AG10803 (cell line): Measurements from ENCODE around the gene SLC1A4.

ENCODE experiments used
- DNase-seq: peaks from one replicate; pipeline ENCODE4 v3.0.0; 2010; ENCODE audit warnings: low read depth
- H3K4me3 ChIP-seq: 2 replicates; pipeline ENCODE4 v1.5.1; 2011; ENCODE audit warnings: mild to moderate bottlenecking, low read length, control low read depth
- TF ChIP-seq, protein P1 (sequence below): conservative IDR thresholded peaks from 2 replicates; pipeline ENCODE4 v1.5.1; 2011; ENCODE audit warnings: mild to moderate bottlenecking, low read length, control low read depth, inconsistent platforms

The SLC1A4 gene

GRCh38 chr2:64989126-64989981 is at the start of gene SLC1A4:
SLC1A4 (plus strand) TSS chr2:64989399; CDS start chr2:64989644, 245 bp downstream.
- H3K4me3 ChIP-seq = peak within 1 kb of the TSS; percentile 85
- peak; percentile 89 for DNase-seq
- TF ChIP-seq, protein P1, sequence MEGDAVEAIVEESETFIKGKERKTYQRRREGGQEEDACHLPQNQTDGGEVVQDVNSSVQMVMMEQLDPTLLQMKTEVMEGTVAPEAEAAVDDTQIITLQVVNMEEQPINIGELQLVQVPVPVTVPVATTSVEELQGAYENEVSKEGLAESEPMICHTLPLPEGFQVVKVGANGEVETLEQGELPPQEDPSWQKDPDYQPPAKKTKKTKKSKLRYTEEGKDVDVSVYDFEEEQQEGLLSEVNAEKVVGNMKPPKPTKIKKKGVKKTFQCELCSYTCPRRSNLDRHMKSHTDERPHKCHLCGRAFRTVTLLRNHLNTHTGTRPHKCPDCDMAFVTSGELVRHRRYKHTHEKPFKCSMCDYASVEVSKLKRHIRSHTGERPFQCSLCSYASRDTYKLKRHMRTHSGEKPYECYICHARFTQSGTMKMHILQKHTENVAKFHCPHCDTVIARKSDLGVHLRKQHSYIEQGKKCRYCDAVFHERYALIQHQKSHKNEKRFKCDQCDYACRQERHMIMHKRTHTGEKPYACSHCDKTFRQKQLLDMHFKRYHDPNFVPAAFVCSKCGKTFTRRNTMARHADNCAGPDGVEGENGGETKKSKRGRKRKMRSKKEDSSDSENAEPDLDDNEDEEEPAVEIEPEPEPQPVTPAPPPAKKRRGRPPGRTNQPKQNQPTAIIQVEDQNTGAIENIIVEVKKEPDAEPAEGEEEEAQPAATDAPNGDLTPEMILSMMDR = no peak

DNA sequence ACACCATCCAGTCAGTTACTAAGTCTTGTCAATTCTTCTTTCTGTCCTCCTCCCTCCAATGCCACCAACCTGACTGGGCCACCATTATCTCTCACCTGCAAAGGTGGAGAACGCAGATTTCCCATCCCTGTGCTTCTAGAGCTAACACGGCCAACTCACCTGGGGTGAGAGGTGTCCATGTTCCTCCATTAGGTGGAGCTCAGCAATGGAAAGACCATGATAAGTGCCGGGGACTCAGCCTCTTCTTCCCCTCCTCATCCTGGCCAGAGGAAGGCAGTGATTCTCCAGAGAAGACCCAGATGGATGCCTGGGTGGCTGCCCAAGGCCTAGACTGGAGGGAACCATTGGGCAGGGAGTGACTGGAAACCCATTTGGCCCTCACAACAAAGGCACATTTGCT is 48.1 kb upstream of the SLC1A4 start:
- no peak for DNase-seq

DNA sequence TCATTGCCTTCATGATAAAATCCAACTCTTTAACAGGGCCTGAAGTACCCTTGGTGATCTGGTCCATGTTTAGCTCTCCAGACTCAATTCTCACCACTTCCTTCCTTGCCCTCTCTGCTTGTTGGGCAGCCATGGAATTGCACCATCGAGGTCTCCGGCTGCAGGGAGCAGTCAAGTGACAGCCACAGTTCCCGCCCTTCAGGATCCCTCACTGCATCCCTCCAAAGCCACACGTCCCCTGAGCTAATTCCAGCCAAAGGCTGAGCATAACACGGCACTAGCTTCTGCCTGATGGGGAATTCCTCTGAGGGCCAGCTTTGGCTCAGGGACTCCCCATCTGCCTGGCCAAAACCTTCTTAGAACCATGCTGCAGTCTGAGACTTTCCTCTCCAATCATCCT is 47.4 kb upstream of the SLC1A4 start:
- no peak overlapping the region for H3K4me3 ChIP-seq
- TF ChIP-seq, protein P1 = no peak
- DNase-seq = no peak

More for the DNA sequence above, 48.1 kb upstream of the SLC1A4 start:
- H3K4me3 ChIP-seq = no peak overlapping the region
- TF ChIP-seq, protein P1 = no peak

DNA sequence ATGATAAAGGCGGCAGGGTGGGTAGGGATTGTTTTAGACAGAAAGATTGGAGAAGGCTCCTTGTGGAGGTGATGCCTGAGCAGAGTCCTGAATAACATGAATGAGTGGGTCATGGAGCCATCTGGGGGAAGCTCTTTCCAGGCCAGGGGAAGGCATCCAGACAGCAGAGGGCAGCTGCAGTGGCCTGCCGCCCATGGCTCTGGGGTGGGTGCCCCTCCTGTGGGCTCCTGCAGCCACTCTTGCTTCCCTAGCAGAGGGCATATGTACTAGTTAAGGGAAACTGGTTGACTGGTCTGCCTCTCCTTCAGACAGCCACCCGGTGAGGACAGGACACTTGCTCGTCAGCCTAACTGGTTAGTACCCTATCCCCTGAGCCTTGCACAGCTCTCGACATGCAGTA is 46.5 kb upstream of the SLC1A4 start:
- TF ChIP-seq, protein P1 = no peak
- no peak overlapping the region for H3K4me3 ChIP-seq
- DNase-seq = no peak

- TF ChIP-seq, protein P1 = no peak
- H3K4me3 ChIP-seq = no peak overlapping the region
- peak; percentile 93 for DNase-seq
These were observed 45.6 kb upstream of the SLC1A4 start for GRCh38 chr2:64943387-64944150.

GRCh38 chr2:64944484-64944883 is 44.7 kb upstream of the SLC1A4 start:
- TF ChIP-seq, protein P1 = no peak
- no peak overlapping the region for H3K4me3 ChIP-seq
- no peak for DNase-seq
